Measurements from ENCODE around the gene ARL3. TPM values are rescaled to one million over a fixed set of nuclear protein-coding genes. Genes with fewer than 3 reads are reported as not detected.
A peak's percentile ranks its signal among the peaks of the same experiment; 100 is the strongest.

Gene ARL3
- total and polyA plus RNA-seq, 12 donors = 5.0 to 17.8 (median 13.6) TPM

DNA sequence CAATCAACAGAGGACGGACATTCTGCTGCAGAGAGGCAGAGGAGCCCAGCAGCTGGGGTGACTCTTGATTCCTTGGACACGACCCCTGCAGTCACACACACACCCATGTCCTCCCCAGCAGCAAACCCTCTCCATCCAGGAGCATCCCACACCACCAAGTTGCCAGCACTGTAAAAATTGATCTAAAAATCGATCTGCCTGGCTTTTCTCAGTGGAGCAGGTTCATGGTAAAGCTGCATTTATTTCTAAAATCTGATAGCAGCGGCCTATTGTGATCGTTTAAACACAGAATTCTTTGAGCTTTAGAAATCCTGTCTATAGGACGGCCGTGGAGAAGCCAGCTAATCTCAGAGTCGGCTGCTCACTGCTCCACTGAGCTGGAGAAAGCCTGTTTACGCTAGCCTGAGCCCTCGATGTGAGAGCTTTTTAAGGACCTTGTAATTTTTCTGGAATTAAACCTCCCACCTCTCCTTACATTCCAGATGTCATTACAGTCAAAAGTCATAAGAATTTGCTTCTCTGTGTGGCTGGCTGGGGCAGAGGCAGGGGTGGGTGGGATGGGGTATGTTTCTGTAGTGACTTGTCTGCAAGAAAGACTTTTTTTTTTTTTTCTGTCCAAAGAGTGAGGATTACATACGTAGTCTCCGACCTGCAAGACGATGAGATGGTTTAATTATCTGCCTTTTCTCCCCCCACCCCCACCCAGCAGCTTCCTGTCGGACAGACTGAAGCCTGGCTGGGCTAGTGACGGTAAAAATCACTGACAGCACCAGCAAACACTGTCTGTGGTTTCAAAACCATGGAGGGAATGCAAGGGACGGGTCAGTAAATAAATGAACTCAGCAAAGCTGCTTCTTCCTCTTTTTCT is 38.3 kb downstream of the ARL3 start:
- 52 to 57% methylated on average over 16 of the region's 16 CpGs for WGBS, 2 donors
- intact Hi-C loops (cut with DNase I) = loop anchor here in 4 of 10 donors (2.0 to 5.0 kb wide), 2 partner anchors 29 to 36 kb away; partner anchors contain the start of genes ARL3 (in 4 of the 4) and SFXN2 (in 4 of the 4)
- Histone ChIP-seq H3K9me3 (no peaks in the 10 kb centered on the region), H3K27ac (peak overlapping the region in 9 of 10 donors; percentile 77 to 93 (median 87)), H3K4me3 (peak overlapping the region in 1 of 10 donors; percentile 10), H3K4me1 (peaks cover 14 to 84% (median 70%) of the 10 kb centered on the region in 9 donors), H3K36me3 (no peaks in the 10 kb centered on the region), H3K27me3 (no peaks in the 10 kb centered on the region)
- ATAC-seq = peak in 2 of 8 donors; percentile 10 to 28
- DNase-seq = peak in 1 of 2 donors; percentile 50
- TF ChIP-seq CTCF (IDR thresholded peaks at IDR 0.05) = no peak

DNA sequence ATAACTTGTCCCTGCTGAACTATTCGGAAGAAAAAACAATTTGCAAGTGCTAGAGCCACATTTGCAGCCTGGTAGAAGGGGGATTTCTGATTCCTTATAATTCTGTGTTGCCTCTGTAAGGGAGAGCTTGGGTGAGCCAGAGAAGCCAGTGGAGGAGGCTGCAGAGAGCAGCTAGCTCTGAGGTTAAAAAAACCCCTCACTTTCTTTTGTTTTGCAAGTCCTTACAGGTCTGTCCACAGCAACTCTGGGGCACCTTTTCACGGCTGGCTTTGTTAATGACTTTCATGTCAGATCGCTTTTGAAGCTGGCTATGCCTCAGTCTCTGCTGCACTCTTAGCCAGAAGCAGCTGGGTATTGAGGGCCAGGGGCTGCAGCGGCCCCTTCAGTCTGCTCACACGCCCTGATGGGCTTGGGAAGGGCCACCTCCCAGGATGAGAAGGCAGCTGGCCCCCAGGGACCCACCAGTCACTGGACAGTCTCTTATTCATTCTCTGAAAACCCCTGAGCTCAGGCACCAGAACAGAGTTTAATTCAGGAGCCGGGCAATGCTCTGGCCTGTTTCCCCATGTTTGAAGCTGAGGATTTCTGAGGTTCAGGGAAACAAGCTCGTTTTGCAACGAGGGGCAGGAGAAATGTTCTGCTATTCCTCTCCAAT is 39.1 kb downstream of the ARL3 start:
- H3K27me3 ChIP-seq = no peaks in the 10 kb centered on the region
- H3K27ac ChIP-seq = peak overlapping the region in 9 of 10 donors; percentile 77 to 93 (median 87)
- DNase-seq (no peak), ATAC-seq (no peak)
- H3K36me3 ChIP-seq = no peaks in the 10 kb centered on the region
- TF ChIP-seq CTCF (IDR thresholded peaks at IDR 0.05) = no peak
- intact Hi-C loops (cut with DNase I) = loop anchor here in 4 of 10 donors (5.0 kb wide), 1 partner anchor 37 kb away; the partner anchor contains the start of genes ARL3 (in 4 of the 4) and SFXN2 (in 4 of the 4)
- H3K9me3 ChIP-seq = no peaks in the 10 kb centered on the region
- H3K4me3 ChIP-seq = peak overlapping the region in 2 of 10 donors; percentile 38 to 41
- WGBS, 2 donors = 48 to 49% methylated on average over 8 of the region's 8 CpGs
- peaks cover 14 to 91% (median 70%) of the 10 kb centered on the region in 9 donors for H3K4me1 ChIP-seq

- intact Hi-C loops (cut with DNase I) = loop anchor here in 1 of 10 donors (1.0 kb wide), 1 partner anchor 28 kb away; no protein-coding TSS in a partner anchor
- H3K27ac ChIP-seq = peak overlapping the region; percentile 62 to 93 (median 86)
- TF ChIP-seq CTCF (IDR thresholded peaks at IDR 0.05) = no peak
- no peaks in the 10 kb centered on the region for H3K9me3 ChIP-seq
- peaks cover 16 to 96% (median 75%) of the 10 kb centered on the region in 9 donors for H3K4me1 ChIP-seq
- H3K4me3 ChIP-seq = peak overlapping the region in 8 of 10 donors; percentile 0 to 48 (median 40)
- DNase-seq (no peak), ATAC-seq (peak in 4 of 8 donors; percentile 5 to 34 (median 22))
- H3K36me3 ChIP-seq = no peaks in the 10 kb centered on the region
- H3K27me3 ChIP-seq = no peaks in the 10 kb centered on the region
- 19 to 27% methylated on average over 2 of the region's 2 CpGs for WGBS, 2 donors
Observed at GRCh38 chr10:102674566-102674965, 39.6 kb downstream of the ARL3 start.

All from heart right ventricle (tissue), 16 donors.